ENCODE data around the gene UGT2A3. TPM values are rescaled to one million over a fixed set of nuclear protein-coding genes. Genes with fewer than 3 reads are reported as not detected.

The UGT2A3 gene
- total and polyA plus RNA-seq, 2 of the 8 experiments (the other 6 are each of a cell fraction or from before 2014, with no cell fraction given) = not detected

DNA sequence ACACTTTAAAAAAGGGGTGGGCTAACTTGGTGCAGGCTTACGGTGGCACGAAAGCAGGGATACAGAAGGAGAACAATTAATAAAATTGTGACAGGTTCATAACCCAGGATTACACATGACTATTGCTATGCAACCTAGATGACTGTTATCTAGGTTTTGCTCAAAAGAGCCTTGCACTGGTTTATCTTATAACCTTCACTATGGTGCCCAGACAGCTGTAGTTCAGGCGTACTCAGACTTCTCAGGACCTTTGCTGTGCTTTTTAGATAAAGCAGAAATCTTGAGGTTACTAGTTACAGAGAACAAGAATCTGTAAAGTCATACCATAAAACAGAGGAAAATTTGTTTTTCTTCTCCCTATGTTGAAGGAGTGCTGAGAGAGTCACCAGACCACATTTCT lies 44.4 kb downstream of the UGT2A3 start:
- H3K23me2 ChIP-seq (ENCODE audit: low read depth, low read length) = peaks cover 6% of the 10 kb centered on the region
- H4K5ac ChIP-seq (ENCODE audit: insufficient read length, low read depth, low read length) = peak overlapping the region; percentile 88
- H4K8ac ChIP-seq (ENCODE audit: extremely low read depth, insufficient read depth, low read length) = no peak overlapping the region
- no peaks in the 10 kb centered on the region for H3K79me1 ChIP-seq (ENCODE audit: low read depth, low read length)
- POLR2A ChIA-PET (ENCODE audit: partially characterized antibody) = interaction anchor here (1.2 to 3.0 kb wide), 4 partner anchors 55 to 501 kb away, joined by 5 to 15 read pairs (median 10); no protein-coding TSS in a partner anchor
- no peaks in the 10 kb centered on the region for H3K36me3 ChIP-seq (ENCODE audit: control insufficient read depth in 2 of 4, insufficient read depth in 4 of 4, low read length in 3 of 4)
- H3K4ac ChIP-seq (replicated peaks; ENCODE audit: insufficient read length, low read depth, low read length) = no peak overlapping the region
- H4K91ac ChIP-seq (replicated peaks; ENCODE audit: insufficient read length, low read length) = no peak overlapping the region
- no peaks in the 10 kb centered on the region for H4K20me1 ChIP-seq (replicated peaks in 1 of 2; ENCODE audit: control insufficient read depth in 1 of 2, insufficient read depth in 2 of 2, low read length in 2 of 2)
- peaks cover 16 to 23% (median 20%) of the 10 kb centered on the region in 4 experiments for H3K4me1 ChIP-seq (replicated peaks in 1 of 4; ENCODE audit: control insufficient read depth in 3 of 4, insufficient read depth in 4 of 4, low read length in 3 of 4)
- H2AFZ ChIP-seq (ENCODE audit: low read length) = no peak overlapping the region; the same call in 1 of the 2 replicates
- H2BK15ac ChIP-seq (ENCODE audit: low read length) = no peak overlapping the region
- no peak overlapping the region for H3K56ac ChIP-seq (replicated peaks; ENCODE audit: insufficient read length, low read depth, low read length)
- H2BK12ac ChIP-seq (ENCODE audit: low read depth, low read length) = peak overlapping the region; percentile 12; the same call in 1 of the 2 replicates
- peak overlapping the region; percentile 91 for H2BK20ac ChIP-seq (ENCODE audit: low read length)
- peak overlapping the region; percentile 96; the same call in 1 of the 2 replicates for H3K27ac ChIP-seq (ENCODE audit: low read depth, low read length)
- FAIRE-seq (no peak), DNase-seq (ENCODE audit: low read depth in 1 of 2, low spot score in 2 of 2) (no peak)
- TF ChIP-seq SP2 (IDR thresholded peaks at IDR 0.05; ENCODE audit: low read length) (no peak), SIN3A (conservative IDR thresholded peaks at IDR 0.05 in 1 of 2, IDR thresholded peaks at IDR 0.05 in 1 of 2; ENCODE audit: low read depth in 1 of 2, low read length in 2 of 2) (no peak), CREB1 (IDR thresholded peaks at IDR 0.05) (no peak), FOSL1 (IDR thresholded peaks at IDR 0.05; ENCODE audit: insufficient read depth, low read depth, low read length) (no peak), HDAC2 (IDR thresholded peaks at IDR 0.05; ENCODE audit: borderline replicate concordance in 1 of 2, low read depth in 2 of 2, low read length in 2 of 2) (no peak), CBX8 (IDR thresholded peaks at IDR 0.05; ENCODE audit: borderline replicate concordance, low read depth, low read length) (no peak), SAP30 (IDR thresholded peaks at IDR 0.05; ENCODE audit: insufficient read depth, insufficient replicate concordance, low read length) (no peak), TBP (IDR thresholded peaks at IDR 0.05; ENCODE audit: low read depth, low read length) (no peak), KDM4A (IDR thresholded peaks at IDR 0.05; ENCODE audit: low read depth, low read length, severe bottlenecking) (no peak), BCL11A (IDR thresholded peaks at IDR 0.05; ENCODE audit: low read depth in 2 of 2, low read length in 2 of 2) (no peak), EP300 (IDR thresholded peaks at IDR 0.05; ENCODE audit: borderline replicate concordance in 1 of 2, low read depth in 2 of 2, low read length in 2 of 2) (no peak), YY1 (IDR thresholded peaks at IDR 0.05; ENCODE audit: low read depth, low read length) (no peak), SRF (IDR thresholded peaks at IDR 0.05; ENCODE audit: low read depth, low read length) (no peak)
- H3K14ac ChIP-seq (ENCODE audit: insufficient read length) = no peak overlapping the region
- no peaks in the 10 kb centered on the region for H3K9me3 ChIP-seq (ENCODE audit: insufficient read depth in 2 of 2, low read depth in 1 of 2, low read length in 1 of 2)
- peak overlapping the region in 1 of 2 experiments; percentile 99; a peak in 1 of 4 replicates for H3K4me2 ChIP-seq (ENCODE audit: insufficient read depth in 1 of 2, low read depth in 2 of 2, low read length in 2 of 2)
- no peaks in the 10 kb centered on the region for H3K27me3 ChIP-seq (replicated peaks in 1 of 4; ENCODE audit: control insufficient read depth in 3 of 4, extremely low read depth in 1 of 4, insufficient read depth in 3 of 4, low read length in 3 of 4)
- H3K79me2 ChIP-seq (ENCODE audit: control insufficient read depth in 1 of 2, insufficient read depth in 2 of 2, low read length in 2 of 2) = no peaks in the 10 kb centered on the region
- H3K18ac ChIP-seq (ENCODE audit: extremely low read depth, low read length) = peak overlapping the region; percentile 98; the same call in 1 of the 2 replicates
- H3K4me3 ChIP-seq (ENCODE audit: extremely low read depth in 1 of 4, insufficient read depth in 2 of 4, low read depth in 3 of 4, low read length in 4 of 4) = peak overlapping the region in 1 of 4 experiments; percentile 48; a peak in 1 of 8 replicates
- H3K9ac ChIP-seq (replicated peaks in 1 of 4; ENCODE audit: extremely low read depth in 1 of 4, low read depth in 3 of 4, low read length in 3 of 4) = peak overlapping the region in 2 of 4 experiments; percentile 61 to 68; a peak in 2 of 7 replicates
- no peak overlapping the region for H2AK5ac ChIP-seq (ENCODE audit: low read depth, low read length)
- H3K23ac ChIP-seq (ENCODE audit: insufficient read length) = no peak overlapping the region
- peak overlapping the region; percentile 99 for H2BK5ac ChIP-seq (ENCODE audit: low read depth, low read length)
- 77% methylated on average over 3 of the region's 3 CpGs; no CpG with 5 or more reads in 1 of the 2 experiments for WGBS, 2 experiments (ENCODE audit: extremely low coverage in 1 of 2, insufficient coverage in 1 of 2, insufficient read length in 1 of 2, insufficient replicate concordance in 2 of 2, low coverage in 1 of 2, low lambda C conversion rate in 2 of 2, missing lambda C conversion rate in 1 of 2)
- H2BK120ac ChIP-seq (replicated peaks; ENCODE audit: low read depth, low read length) = peak overlapping the region; percentile 38
- CTCF ChIA-PET (ENCODE audit: partially characterized antibody) = interaction anchor here (1.5 to 1.7 kb wide), 2 partner anchors 150 to 263 kb away, joined by 4 read pairs; no protein-coding TSS in a partner anchor
